ENCODE results near the gene NEK4.

The NEK4 gene

DNA sequence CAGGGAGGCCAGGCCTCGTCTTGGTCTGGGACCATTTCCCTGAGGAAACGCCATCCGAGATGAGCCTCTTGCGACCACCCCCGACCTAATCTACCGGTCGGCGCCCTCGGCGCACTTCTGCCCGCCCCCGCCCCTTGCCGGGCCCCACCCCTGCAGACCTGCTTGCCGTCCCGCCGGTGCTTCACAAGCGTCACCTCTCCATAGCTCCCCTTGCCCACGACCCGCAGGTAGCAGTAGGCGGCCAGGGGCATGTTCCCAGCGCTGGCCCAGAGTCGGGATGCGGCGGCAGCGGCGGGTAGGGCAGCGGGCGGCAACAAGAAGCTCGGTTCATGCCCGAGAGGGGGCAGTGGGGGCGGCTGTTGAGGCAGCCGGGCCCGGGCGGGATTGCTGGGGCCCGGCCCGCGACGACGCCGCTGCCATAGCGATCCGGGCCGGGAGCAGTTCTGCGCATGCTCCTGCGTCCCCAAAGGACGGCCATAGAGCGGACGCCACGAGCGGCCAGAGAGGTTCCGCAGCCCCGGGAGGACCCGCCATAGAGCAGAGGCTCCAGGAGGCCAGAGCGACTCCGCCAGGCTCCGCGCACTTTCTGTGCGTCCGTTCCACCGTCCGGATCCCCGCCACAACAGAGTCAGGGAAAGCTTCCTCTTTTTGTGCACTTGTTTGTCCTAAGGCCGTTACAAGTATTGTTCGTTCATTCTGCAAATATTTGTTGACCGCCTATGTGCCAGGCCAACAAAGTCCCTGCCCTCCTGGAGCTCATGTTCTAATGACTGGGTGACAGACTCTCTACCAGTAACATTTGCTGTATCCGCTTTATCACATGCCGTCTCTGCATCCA is at the start of gene NEK4:
Gene NEK4, minus strand, starts transcription at position 445 of the 838 bp plus-strand sequence. Its CDS starts 194 bp downstream, at position 251.
- DNase-seq (ENCODE audit: low read depth), result peak; percentile 88

DNA sequence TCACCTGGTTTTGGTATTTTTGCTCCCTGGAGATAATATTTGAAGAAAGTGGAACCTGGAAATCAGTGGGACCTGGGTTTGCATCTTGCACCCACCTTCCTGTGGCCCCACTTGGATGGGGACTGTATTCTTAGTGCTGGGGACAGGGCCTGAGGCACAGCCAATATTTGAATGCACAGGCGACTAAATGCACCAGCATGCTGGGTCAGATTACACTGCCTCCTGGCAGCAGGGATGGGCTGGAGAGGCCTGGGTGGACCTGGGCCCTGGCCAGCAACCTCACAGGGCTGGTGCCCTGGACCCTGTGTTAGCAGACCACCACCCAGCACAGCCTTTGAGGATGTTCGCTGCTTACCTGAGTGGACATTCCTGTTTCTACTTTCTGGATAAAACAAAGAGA is 49.2 kb upstream of the NEK4 start:
- no peak for DNase-seq (ENCODE audit: low read depth)

DNA sequence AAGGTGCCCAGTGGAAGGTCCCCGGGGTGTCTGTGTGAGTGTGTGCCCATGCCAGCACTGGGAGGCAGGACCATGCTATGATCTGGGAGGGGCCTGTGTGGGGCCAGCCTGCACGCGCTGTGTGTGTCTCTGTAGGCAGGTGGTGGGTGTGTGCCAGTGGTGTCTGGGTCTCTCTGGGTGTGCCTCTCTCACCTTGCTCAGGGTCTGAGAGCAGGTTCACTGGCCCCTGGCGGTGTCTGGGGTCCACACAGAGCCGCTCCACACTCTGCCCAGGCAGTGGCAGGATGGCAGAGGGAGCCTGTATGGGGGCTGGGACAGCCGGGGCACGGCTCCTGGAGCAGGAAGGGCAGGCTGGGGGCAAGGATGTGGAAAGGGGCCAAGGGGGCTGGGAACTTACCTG is 47.1 kb upstream of the NEK4 start:
- DNase-seq (ENCODE audit: low read depth), result no peak

DNA sequence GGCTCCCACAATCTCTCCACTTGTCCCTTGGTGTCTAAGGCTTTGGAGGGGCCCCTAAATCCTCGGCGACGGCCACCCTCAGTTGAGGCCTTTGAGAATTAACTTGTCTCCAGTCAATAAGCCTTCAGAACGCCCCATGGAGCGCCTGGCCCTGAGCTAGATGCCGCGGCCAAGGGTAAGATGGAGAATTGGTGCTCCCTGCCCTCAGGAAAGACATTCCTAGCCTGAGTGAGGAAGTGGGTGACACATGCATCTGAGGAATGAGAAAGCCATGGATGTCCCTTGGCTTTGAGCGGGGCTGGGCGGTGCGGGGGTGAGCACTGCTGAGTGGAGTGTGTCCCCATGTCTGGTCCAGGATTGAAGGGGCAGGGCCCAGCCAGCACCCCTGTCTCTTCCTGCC is 46.5 kb upstream of the NEK4 start:
- no peak for DNase-seq (ENCODE audit: low read depth)

DNA sequence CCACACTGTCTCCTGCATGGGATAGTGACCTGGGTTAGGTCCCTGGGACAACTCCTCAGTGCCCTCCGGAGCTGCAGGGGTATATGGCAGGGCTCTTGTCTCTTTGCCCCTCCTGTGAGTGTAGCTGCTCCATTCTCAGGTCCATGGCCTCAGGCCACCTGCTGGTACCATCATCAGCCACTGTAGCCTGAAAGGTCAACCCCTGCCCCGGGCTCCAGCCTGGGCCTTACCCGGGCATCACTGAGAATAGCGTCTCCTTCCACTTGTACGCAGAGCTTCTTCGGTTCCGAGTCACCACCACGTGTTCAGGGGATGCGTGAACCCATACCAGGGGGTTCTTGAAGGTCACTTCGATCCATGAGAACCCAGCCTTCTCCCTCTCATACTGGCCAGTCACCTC is 45.9 kb upstream of the NEK4 start:
- DNase-seq (ENCODE audit: low read depth), result no peak

DNA sequence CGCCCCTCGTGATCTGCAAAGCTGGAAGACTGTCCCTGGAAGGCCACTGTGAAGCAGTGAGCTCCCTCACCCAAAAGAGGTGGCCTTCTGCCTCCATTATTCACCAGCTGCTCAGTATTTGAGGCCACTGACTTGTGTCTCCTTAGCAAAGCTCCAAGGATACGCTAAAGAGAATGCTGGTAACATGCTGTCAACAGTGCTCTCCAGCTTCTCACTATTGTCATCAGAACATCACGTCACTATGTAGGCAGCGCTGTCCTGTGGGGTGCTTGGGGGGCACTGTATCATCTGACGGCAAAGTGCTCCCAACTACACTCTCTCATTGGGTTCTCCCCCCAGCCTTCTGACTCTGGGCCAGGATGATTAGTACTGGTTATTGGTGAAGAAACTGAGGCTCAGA is 45.5 kb upstream of the NEK4 start:
- DNase-seq (ENCODE audit: low read depth), result no peak

DNA sequence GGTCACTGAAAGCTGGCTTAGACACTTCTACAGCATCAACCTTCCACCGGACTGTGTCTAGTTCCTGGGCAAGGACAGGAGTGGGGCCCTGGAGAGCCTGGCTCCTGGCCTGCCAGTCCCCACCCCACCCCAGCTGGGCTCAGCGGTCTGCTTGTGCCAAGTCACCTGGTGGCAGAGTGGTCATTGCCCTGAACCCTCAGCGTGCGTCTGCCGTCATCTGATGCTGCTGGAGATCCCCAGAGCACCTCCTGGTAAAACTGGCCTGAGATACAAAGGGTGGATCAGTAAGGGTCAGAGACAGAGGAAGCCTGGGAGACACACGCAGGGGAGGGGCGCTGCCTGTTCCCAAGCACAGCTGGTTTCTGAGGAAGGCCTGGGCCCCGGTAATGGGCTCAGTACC is 43.1 kb upstream of the NEK4 start:
- no peak for DNase-seq (ENCODE audit: low read depth)

DNA sequence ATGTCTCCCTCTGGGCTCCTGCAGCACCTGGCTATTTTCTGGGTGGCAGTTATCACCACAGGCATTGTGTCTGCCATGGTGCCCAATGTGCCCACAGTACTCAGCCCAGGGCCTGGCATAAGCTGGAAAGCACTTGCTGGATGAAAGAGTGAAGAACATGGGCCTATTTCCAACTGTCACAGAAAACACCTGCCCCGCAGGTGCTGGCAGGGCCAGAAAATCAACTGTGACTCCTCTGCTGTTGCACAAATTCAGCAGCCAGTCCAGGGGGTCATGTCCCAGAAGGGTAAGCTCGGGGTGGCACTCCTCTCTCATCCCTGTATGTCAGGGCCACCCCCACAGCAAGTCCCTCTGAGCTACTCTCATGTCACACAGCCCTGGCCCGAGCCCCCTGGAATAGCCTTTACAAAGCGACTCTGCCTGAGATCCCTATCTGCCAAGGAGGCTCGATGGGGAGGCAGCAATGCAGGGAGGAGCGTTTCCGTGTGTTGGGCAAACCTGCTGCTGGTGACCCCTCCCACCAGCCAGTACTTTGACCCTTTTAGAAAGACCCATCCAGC is 40.8 kb upstream of the NEK4 start:
- no peak for DNase-seq (ENCODE audit: low read depth)

DNA sequence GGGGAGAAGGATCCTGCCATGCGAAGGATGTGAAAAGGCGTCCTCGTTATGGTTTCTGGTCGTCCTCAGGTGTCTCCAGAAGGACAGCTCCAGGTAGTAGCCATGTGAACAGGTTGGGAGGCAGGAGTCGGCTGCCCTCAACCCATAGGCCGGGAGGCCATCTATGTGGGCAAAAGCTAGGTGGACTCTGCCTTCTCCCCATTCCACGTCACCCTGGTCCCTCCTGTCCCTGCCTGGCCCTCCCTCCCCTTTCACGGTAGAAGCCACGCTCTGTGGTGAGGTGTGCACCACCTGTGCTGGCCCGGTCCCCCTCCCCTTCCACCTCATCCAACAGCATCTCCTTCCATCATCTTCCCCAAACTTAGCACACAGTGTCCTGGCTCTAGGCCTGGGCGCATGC is 40.2 kb upstream of the NEK4 start:
- DNase-seq (ENCODE audit: low read depth), result no peak

DNA sequence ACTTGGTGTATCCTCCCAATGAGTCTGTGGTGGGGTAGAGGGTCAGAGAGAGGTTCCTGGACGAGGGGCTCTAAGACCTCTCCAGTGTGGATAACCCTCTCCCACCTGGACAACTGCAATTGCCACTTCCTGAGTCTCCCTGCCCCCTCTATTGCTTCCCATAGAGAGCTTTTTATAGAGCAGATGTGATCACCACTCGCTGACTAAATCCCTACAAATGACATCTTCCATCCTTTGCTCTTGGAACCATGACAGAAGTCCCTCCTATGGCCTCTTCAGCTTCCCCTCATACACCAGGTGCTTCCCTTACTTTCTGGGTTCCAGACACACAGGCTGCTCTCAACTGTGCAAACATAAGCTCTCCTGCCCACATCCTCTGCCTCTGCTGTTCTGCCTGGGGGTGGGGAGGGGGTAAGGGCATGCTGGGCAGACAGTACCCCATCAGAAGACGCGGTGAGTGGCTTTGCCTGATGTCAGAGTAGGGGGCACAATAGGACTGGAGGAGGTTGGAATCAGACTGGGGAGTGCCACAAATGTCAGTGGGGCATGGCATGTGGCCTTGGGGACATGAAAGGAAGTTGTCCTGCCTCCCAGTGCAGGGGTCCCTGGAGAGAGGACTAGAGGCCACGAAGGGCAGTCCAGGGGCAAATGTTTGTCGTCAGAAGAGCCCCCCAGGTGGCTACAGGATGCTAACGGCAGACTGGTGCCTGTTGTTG is 39.1 kb upstream of the NEK4 start:
- DNase-seq (ENCODE audit: low read depth), result no peak

DNA sequence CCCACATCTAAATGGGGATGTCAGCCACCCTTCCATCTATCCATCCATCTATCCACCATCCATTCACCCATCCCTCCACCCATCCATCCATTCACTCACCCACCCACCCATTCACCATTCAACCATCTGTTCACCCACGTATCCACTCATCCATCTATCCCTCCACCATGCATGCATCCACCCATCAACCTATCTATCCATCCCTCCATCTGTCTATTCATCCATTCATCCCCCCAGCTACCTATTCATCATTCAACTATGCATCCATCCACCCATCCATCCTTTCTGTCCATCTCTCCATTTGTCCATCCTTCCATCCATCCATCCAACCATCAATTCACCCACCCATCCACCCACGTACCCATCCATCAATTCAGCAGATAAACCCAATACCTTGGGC is 38.4 kb upstream of the NEK4 start:
- DNase-seq (ENCODE audit: low read depth), result no peak

DNA sequence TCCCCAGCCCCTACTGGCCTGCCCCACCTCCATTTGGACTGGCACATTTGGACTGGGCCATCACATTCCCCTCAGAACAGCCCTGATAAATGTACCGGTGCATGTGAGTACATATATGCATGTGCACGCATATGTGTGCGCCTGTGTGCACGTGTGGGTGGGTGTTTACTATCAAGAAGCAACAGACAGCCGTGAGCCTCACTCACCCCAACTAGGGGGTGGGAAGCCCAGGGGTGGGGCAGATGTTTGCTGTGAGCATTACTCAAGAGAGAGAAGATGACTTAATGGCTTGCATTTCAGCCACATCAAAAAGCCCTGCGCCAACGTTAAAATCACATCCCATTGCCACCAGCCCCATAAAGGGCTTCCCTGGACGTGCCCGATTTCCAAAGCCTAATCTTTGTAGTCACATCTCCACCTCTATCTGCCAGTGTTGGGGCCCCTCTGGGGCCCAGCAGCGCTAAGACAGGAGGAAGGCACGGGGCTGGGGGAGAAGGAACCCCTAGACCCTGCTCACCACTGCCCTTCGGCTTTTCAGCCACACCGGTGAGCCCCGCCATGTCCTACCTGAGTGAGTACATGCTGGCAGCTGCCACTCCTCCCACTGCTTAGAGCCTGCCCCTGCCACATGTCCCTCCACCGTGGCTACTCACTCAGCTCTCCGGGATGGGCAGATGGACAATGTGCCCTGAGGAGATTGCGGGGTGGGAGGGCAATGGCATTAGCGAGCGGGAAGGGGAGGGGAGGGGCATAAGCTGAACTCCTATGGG is 34.7 kb upstream of the NEK4 start:
- DNase-seq (ENCODE audit: low read depth), result no peak

DNA sequence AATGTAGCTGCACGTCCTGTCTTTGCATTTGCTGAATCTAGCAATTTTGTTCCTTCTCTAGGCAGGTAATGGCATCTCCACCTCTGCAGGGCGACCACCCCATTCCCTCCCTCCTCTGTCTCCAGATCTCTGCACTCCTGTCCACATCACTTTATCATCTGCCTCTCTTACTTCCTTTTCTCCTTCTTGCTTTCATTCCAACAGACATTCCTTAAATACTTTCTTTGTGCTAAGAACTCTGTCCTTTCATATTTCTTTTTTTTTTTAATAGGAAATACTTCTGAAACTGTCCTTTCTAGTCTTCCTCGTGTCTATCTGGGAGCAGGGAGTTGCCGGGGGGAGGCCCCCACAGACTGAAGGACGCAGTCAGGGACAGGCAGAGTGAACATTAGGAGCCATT is 31.1 kb upstream of the NEK4 start:
- DNase-seq (ENCODE audit: low read depth), result no peak

DNA sequence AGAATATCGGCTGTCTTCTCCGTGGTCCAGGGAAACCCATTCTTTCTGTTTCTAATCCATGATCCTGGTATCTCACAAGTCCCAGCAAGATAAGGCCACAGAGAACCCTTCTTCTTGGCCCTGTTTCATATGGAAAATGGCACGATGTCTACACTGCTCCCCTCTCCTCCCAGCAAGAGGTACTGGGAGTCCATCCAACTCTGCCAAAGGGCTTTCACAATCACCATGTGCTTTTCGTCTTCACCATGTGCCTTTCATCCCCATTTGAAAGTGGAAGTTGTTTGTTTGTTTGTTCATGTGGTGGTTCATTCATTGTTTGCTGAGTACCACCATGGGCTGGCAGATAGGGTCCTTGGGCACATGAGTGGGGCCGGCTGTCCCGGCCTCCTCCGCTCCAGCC is 29.3 kb upstream of the NEK4 start:
- DNase-seq (ENCODE audit: low read depth), result no peak

DNA sequence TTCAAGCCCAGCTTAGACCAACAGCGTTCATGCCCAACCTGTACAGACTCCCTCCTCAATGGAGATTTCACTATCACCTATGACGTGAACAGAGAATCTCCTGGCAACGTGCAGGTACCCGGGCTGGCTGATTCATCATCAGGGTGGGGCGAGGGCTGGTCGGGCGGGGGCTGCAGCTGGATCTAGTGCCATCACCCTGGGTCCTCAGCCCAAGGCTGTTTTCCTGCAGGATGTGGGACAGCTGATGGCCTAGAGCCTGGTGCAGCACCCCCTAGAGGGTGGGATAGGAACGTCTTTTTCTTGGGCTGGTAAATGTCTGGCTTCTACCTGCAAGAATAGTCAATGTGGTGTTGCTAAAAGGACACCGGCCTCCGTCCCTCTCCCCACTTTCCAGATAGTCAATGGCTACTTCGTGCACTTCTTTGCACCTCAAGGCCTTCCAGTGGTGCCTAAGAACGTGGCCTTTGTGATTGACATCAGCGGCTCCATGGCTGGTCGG is 28.3 kb upstream of the NEK4 start:
- DNase-seq (ENCODE audit: low read depth), result peak; percentile 26

DNA sequence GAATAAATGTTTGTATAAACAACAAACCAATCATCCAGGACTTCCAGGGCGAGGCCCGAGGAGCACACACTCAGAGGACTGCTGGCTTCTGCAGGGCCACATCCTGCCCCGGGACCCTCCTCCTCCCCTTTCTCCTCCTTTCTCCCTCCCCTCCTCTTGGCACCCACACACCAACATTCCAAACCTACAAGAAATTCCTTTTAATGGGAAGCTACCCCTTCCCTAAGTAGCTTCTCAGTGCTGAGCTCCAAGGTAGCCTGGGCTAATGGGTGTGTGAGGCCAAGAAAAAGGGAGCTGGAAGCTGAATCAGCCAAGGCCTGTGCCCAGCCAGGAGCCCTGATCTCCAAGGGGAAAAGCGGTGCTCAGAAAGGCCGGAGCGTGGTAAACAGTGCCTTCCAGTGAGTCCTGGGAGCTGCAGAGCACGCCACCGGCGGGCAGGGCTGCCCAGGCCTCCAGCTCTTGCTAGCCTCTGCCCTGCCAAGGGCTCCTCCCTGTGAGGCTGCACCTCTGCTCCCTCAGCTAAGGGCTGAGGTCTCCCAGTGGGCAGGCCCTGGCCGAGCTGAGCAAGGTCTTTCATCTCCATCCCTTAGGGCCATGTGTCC is 27.7 kb upstream of the NEK4 start:
- no peak for DNase-seq (ENCODE audit: low read depth)

DNA sequence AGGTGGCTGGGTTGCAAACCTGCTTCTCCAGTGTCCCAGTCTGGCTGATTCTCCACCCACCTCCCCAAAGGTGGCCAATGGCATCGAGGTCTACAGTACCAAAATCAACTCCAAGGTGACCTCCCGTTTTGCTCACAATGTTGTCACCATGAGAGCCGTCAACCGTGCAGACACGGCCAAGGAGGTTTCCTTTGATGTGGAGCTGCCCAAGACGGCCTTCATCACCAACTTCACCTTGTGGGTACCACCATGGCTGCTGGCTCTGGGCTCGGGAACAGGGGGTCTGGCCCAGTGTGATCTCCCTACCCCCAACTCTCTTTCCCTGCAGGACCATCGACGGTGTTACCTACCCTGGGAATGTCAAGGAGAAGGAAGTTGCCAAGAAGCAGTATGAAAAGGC is 25.7 kb upstream of the NEK4 start:
- no peak for DNase-seq (ENCODE audit: low read depth)

DNA sequence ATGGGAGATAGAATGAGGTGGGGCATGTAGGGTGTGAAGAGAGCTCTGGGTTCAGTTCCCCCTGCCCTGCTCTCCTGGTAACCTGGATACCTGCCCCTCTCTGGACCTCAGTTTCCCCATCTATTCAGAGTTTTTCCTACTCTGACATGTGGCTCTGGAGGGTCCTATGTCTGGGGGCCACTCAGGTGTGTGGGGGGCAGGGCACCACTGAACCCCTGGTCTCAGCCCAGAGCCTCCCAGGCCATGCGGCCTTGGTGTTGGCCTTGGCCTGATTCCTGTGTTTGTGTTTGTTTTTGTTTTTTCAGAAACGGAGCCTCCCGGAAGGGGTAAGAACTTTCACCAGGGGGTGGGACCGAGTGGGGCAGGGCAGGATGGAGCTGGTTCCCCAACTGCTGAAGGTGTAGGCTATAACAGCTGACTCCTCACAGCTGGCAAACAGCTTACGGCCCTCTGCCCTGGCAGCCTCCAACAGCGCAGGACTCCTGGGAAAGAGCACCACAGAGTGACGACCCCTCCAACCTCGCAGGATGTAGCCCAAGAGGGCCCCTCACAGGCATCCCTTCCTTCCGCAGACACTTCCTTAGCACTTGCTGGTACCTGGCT is 24.7 kb upstream of the NEK4 start:
- DNase-seq (ENCODE audit: low read depth), result no peak

DNA sequence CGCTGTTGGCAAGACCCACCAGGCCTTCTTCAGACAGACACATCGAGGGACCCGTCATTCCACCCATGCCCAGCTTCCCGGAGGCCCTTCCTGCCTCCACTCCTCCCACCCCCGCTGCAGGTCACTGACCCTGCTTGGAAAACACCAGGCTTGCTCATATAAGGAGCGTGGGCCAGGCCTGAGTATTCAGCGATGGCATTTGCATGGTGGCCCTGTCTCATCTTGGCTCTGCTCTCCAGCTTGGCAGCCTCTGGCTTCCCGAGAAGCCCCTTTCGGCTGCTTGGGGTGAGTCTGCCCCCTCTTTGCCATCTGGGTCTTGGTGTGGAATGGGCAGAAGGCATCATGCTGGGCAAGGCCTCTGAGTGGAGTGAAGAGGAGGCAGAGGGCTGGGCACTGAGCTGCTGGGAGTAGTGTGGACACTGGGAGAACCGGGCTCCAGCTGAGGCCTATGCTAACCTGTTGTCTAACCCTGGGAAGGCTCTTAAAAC is 23.9 kb upstream of the NEK4 start, which contains the start of gene ITIH3:
Gene ITIH3, plus strand, starts transcription at position 185 of the 488 bp plus-strand sequence. Its CDS starts 8 bp downstream, at position 193.
- DNase-seq (ENCODE audit: low read depth), result no peak

DNA sequence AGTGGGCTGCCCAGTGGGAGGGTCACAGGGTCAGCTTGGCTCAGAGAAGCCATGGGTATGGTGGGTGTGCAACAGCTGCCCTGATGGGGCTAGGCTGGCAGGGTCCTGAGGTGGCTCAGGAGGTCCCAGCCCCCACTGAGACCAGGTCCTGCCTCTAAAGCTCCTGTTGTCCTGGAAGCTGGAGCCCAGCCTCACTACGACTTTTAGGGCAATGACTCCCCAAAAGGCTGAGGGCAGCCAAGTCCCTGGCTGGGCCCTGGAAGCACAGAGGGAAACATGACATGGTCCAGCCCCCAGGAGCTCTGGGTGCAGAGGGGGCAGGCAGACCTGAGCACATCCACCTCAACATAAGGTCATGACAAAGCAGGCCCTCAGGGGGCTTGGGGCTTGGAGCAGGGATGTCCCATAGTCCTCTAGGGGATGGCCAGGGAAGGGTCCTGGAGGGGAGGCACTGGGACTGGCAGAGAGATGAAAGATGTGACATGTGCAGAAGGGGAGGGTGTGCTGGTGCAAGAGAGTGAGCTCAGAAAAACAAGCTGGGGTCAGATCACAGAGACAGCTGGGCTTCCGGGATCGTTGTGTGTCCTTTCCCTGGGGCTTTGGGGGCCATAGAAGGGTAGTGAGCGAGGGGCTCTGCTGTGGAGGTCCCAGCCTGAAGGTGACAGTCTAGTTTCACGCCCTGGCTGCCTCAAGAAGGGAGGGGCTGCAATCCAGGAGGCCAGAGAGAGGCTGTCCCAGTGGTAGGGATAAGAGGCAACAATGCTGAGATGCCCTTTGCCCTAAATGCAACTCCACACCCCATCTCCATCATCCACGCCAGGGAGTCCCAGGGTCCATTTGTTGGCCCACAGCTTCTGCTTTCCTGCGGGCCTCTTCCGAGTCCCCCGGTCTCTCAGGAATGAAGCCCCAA is 23.2 kb upstream of the NEK4 start:
- no peak for DNase-seq (ENCODE audit: low read depth)
